SK-N-SH (cell line): ENCODE data around the gene SNX17.

Source experiments
- CTCF ChIP-seq: fragments of 200-600 bp; sonication (generic); IDR thresholded peaks from 2 replicates; pipeline ENCODE4 v1.6.1; 2017; ENCODE audit warnings: antibody characterized with exemption, mild to moderate bottlenecking, moderate library complexity
- EP300 ChIP-seq, 2 experiments: IDR thresholded peaks; 2 replicates each; pipeline versions ENCODE4 v1.4.0 to v1.6.1; 2012; ENCODE audit warnings: borderline replicate concordance in 1 of 2, low read depth in 1 of 2, low read length in 1 of 2
- EZH2phosphoT487 ChIP-seq: fragments of 200-600 bp; sonication (generic); IDR thresholded peaks from 2 replicates; pipeline ENCODE4 v1.6.1; 2017; ENCODE audit warnings: low read depth, mixed run types, mild to moderate bottlenecking, antibody characterized with exemption, moderate library complexity, borderline replicate concordance
- JUND ChIP-seq: IDR thresholded peaks from 2 replicates; pipeline ENCODE4 v1.4.0; 2012
- NFIC ChIP-seq: IDR thresholded peaks from 2 replicates; pipeline ENCODE4 v1.4.0; 2012; ENCODE audit warnings: borderline replicate concordance
- POLR2AphosphoS5 ChIP-seq: IDR thresholded peaks from 2 replicates; pipeline ENCODE4 v1.6.1; 2012; ENCODE audit warnings: low read depth, low read length
- RCOR1 ChIP-seq: fragments of 150-350 bp; IDR thresholded peaks from 2 replicates; pipeline ENCODE4 v1.6.1; 2017; ENCODE audit warnings: antibody characterized with exemption, low read length
- RFX5 ChIP-seq: IDR thresholded peaks from 2 replicates; pipeline ENCODE4 v1.6.1; 2012; ENCODE audit warnings: mild to moderate bottlenecking, improper control_type of control experiment, low read length
- TAF1 ChIP-seq: IDR thresholded peaks from 2 replicates; pipeline ENCODE4 v1.6.1; 2012; ENCODE audit warnings: low read depth, mild to moderate bottlenecking, low read length, moderate library complexity, borderline replicate concordance
- YY1 ChIP-seq: IDR thresholded peaks from 2 replicates; pipeline ENCODE4 v1.4.0; 2012; ENCODE audit warnings: low read depth, mild to moderate bottlenecking
- ZBTB33 ChIP-seq: IDR thresholded peaks from 2 replicates; pipeline ENCODE4 v1.4.0; 2012; ENCODE audit warnings: low read depth, borderline replicate concordance
- TF ChIP-seq, protein P1 (sequence below): fragments of 150-350 bp; IDR thresholded peaks from 2 replicates; pipeline ENCODE4 v1.6.1; 2017; ENCODE audit warnings: antibody characterized with exemption, low read length, low read depth, borderline replicate concordance

- TF ChIP-seq CTCF = no peak
- TF ChIP-seq EP300 (IDR thresholded peaks at IDR 0.05; ENCODE audit: borderline replicate concordance in 1 of 2, low read depth in 1 of 2, low read length in 1 of 2) = no peak
- no peak for TF ChIP-seq TAF1
- TF ChIP-seq ZBTB33 = no peak
- no peak for TF ChIP-seq RFX5
- TF ChIP-seq POLR2AphosphoS5 = no peak
- TF ChIP-seq YY1 = no peak
- no peak for TF ChIP-seq NFIC
- TF ChIP-seq, protein P1, sequence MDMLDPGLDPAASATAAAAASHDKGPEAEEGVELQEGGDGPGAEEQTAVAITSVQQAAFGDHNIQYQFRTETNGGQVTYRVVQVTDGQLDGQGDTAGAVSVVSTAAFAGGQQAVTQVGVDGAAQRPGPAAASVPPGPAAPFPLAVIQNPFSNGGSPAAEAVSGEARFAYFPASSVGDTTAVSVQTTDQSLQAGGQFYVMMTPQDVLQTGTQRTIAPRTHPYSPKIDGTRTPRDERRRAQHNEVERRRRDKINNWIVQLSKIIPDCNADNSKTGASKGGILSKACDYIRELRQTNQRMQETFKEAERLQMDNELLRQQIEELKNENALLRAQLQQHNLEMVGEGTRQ = no peak
- TF ChIP-seq JUND = no peak
- no peak for TF ChIP-seq RCOR1
- no peak for TF ChIP-seq EZH2phosphoT487
Observed at GRCh38 chr2:27381577-27382181, 11.3 kb downstream of the SNX17 start.
